H1 (cell line): ENCODE results near the gene SLC39A11. TPM values are rescaled to one million over a fixed set of nuclear protein-coding genes. Genes with fewer than 3 reads are reported as not detected.

Experiments
- EGR1 ChIP-seq: IDR thresholded peaks from 2 replicates; pipeline ENCODE4 v1.6.1; 2011; ENCODE audit warnings: low read depth, low read length, borderline replicate concordance
- FOSL1 ChIP-seq: IDR thresholded peaks from 2 replicates; pipeline ENCODE4 v1.6.1; 2011; ENCODE audit warnings: mild to moderate bottlenecking, low read depth, low read length, moderate library complexity; ENCODE audit not compliant: insufficient read depth
- JUND ChIP-seq: IDR thresholded peaks from 2 replicates; pipeline ENCODE4 v1.6.1; 2011; ENCODE audit warnings: mild to moderate bottlenecking, improper control_type of control experiment, low read length
- SIN3A ChIP-seq, 2 experiments: IDR thresholded peaks in 1 of 2; conservative IDR thresholded peaks in 1 of 2; 2 replicates each; pipeline ENCODE4 v1.6.1; 2011 to 2012; ENCODE audit warnings: low read length in 2 of 2, improper control_type of control experiment in 1 of 2, low read depth in 1 of 2, mild to moderate bottlenecking in 1 of 2
- SP1 ChIP-seq: IDR thresholded peaks from 2 replicates; pipeline ENCODE4 v1.6.1; 2011; ENCODE audit warnings: low read depth, low read length
- polyA plus RNA-seq, 7 experiments: library from polyadenylated mRNA; depleted of rRNA in 3 of 7; stranded (reverse) in 5 of 7; unstranded in 2 of 7; fragments of >200 nt in 5 of 7; fragments of 200-250 nt in 2 of 7; gene quantifications; 1 replicate in 5 of 7; 2 replicates in 1 of 7; 4 replicates in 1 of 7; pipeline versions ENCODE4 v1.2.1 to v1.2.3, GENCODE V29; 2011 to 2013; ENCODE audit warnings: missing spikeins in 2 of 7, mixed read lengths in 2 of 7
- total RNA-seq: library from RNA; stranded (reverse); fragmentation: NEBNext Ultra II Directional; extraction: Animal tissue kit (Norgen Biotek cat#: 25700); gene quantifications from 2 replicates; pipeline ENCODE4 v1.2.1, GENCODE V29; 2021
- TF ChIP-seq, protein P1 (sequence below): fragments of 300-600 bp; sonication (generic); IDR thresholded peaks from 2 replicates; pipeline ENCODE4 v1.7.1; 2012; ENCODE audit warnings: low read length, moderate library complexity, mild to moderate bottlenecking, inconsistent platforms; ENCODE audit not compliant: insufficient replicate concordance
- TF ChIP-seq, protein P2 (sequence below): IDR thresholded peaks from 2 replicates; pipeline ENCODE4 v1.6.1; 2011; ENCODE audit warnings: low read length, improper control_type of control experiment
- TF ChIP-seq, protein P3 (sequence below): IDR thresholded peaks from 2 replicates; pipeline ENCODE4 v1.6.1; 2012; ENCODE audit warnings: inconsistent platforms

SLC39A11 gene
- total and polyA plus RNA-seq, 2 of the 8 experiments (the other 6 are each of a cell fraction or from before 2014, with no cell fraction given), result 12.2 to 19.6 TPM

DNA sequence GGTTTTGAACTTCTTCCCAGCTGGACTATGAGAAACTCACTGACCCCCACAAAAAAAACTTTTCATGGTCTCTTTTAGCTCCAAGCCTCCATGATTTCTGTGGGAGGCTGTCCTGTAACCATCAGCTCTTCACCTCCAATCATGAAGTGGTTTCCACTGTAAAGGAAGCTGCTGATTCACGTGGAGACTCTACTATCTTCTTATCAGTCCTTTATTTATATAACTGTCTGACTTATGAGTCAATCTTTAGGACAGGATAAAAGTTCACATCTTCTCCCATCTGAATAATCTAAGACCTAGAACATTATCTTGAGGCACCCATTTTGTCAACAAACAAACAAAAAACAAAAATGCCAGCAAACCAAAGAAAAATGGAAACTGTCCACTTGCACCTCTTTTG, 409.9 kb downstream of the SLC39A11 start (continued):
- TF ChIP-seq, protein P1, sequence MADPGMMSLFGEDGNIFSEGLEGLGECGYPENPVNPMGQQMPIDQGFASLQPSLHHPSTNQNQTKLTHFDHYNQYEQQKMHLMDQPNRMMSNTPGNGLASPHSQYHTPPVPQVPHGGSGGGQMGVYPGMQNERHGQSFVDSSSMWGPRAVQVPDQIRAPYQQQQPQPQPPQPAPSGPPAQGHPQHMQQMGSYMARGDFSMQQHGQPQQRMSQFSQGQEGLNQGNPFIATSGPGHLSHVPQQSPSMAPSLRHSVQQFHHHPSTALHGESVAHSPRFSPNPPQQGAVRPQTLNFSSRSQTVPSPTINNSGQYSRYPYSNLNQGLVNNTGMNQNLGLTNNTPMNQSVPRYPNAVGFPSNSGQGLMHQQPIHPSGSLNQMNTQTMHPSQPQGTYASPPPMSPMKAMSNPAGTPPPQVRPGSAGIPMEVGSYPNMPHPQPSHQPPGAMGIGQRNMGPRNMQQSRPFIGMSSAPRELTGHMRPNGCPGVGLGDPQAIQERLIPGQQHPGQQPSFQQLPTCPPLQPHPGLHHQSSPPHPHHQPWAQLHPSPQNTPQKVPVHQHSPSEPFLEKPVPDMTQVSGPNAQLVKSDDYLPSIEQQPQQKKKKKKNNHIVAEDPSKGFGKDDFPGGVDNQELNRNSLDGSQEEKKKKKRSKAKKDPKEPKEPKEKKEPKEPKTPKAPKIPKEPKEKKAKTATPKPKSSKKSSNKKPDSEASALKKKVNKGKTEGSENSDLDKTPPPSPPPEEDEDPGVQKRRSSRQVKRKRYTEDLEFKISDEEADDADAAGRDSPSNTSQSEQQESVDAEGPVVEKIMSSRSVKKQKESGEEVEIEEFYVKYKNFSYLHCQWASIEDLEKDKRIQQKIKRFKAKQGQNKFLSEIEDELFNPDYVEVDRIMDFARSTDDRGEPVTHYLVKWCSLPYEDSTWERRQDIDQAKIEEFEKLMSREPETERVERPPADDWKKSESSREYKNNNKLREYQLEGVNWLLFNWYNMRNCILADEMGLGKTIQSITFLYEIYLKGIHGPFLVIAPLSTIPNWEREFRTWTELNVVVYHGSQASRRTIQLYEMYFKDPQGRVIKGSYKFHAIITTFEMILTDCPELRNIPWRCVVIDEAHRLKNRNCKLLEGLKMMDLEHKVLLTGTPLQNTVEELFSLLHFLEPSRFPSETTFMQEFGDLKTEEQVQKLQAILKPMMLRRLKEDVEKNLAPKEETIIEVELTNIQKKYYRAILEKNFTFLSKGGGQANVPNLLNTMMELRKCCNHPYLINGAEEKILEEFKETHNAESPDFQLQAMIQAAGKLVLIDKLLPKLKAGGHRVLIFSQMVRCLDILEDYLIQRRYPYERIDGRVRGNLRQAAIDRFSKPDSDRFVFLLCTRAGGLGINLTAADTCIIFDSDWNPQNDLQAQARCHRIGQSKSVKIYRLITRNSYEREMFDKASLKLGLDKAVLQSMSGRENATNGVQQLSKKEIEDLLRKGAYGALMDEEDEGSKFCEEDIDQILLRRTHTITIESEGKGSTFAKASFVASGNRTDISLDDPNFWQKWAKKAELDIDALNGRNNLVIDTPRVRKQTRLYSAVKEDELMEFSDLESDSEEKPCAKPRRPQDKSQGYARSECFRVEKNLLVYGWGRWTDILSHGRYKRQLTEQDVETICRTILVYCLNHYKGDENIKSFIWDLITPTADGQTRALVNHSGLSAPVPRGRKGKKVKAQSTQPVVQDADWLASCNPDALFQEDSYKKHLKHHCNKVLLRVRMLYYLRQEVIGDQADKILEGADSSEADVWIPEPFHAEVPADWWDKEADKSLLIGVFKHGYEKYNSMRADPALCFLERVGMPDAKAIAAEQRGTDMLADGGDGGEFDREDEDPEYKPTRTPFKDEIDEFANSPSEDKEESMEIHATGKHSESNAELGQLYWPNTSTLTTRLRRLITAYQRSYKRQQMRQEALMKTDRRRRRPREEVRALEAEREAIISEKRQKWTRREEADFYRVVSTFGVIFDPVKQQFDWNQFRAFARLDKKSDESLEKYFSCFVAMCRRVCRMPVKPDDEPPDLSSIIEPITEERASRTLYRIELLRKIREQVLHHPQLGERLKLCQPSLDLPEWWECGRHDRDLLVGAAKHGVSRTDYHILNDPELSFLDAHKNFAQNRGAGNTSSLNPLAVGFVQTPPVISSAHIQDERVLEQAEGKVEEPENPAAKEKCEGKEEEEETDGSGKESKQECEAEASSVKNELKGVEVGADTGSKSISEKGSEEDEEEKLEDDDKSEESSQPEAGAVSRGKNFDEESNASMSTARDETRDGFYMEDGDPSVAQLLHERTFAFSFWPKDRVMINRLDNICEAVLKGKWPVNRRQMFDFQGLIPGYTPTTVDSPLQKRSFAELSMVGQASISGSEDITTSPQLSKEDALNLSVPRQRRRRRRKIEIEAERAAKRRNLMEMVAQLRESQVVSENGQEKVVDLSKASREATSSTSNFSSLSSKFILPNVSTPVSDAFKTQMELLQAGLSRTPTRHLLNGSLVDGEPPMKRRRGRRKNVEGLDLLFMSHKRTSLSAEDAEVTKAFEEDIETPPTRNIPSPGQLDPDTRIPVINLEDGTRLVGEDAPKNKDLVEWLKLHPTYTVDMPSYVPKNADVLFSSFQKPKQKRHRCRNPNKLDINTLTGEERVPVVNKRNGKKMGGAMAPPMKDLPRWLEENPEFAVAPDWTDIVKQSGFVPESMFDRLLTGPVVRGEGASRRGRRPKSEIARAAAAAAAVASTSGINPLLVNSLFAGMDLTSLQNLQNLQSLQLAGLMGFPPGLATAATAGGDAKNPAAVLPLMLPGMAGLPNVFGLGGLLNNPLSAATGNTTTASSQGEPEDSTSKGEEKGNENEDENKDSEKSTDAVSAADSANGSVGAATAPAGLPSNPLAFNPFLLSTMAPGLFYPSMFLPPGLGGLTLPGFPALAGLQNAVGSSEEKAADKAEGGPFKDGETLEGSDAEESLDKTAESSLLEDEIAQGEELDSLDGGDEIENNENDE, result no peak
- TF ChIP-seq SIN3A (conservative IDR thresholded peaks at IDR 0.05 in 1 of 2, IDR thresholded peaks at IDR 0.05 in 1 of 2; ENCODE audit: low read depth in 1 of 2, low read length in 2 of 2), result no peak
- no peak for TF ChIP-seq JUND
- TF ChIP-seq FOSL1, result no peak
- TF ChIP-seq, protein P2, sequence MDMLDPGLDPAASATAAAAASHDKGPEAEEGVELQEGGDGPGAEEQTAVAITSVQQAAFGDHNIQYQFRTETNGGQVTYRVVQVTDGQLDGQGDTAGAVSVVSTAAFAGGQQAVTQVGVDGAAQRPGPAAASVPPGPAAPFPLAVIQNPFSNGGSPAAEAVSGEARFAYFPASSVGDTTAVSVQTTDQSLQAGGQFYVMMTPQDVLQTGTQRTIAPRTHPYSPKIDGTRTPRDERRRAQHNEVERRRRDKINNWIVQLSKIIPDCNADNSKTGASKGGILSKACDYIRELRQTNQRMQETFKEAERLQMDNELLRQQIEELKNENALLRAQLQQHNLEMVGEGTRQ, result no peak
- no peak for TF ChIP-seq SP1
- TF ChIP-seq, protein P3, sequence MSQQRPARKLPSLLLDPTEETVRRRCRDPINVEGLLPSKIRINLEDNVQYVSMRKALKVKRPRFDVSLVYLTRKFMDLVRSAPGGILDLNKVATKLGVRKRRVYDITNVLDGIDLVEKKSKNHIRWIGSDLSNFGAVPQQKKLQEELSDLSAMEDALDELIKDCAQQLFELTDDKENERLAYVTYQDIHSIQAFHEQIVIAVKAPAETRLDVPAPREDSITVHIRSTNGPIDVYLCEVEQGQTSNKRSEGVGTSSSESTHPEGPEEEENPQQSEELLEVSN, result no peak
- TF ChIP-seq EGR1, result no peak
